Measurements from ENCODE around the gene TEF.

- no peak for TF ChIP-seq CTCF (conservative IDR thresholded peaks at IDR 0.05)
- no peak for TF ChIP-seq EZH2 (IDR thresholded peaks at IDR 0.05; ENCODE audit: low read depth)
These were observed 62.8 kb downstream of the TEF start for GRCh38 chr22:41444360-41445128.
